ENCODE data around the gene INSYN2B.

The INSYN2B gene

DNA sequence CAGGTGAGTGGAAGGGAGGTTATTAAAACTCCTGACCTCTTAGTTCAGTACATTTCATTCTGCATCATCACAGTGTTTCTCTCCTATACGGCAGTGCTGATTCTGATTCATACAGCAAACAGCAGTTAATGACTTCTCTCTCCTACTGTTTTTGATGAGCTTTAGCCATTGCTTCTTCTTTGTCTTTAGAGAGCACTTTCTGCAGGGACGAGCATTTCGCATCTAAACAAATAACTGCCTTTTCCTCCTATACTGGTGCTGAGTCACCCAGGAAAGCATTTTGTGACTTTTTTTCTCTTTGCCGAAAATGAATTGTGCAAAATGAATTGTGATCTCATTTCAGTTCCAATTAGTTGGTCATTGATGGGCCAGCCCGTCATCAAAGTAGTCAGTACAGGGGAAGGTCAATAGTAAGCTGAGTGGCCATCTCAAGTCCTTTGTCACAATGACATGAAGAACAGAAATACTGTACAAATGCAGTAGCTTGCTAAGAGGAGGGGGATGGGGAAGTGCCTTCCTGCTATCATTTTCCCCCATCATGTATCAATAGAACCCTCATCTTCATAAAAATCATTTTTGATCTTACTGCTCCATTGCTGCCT, 98.5 kb downstream of the INSYN2B start:
- no peaks in the 10 kb centered on the region for H3K9me3 ChIP-seq (ENCODE audit: insufficient read depth, low read length)
- H2AFZ ChIP-seq (ENCODE audit: low read depth, low read length, severe bottlenecking), result no peak overlapping the region
- H3F3A ChIP-seq (ENCODE audit: insufficient read depth), result no peaks in the 10 kb centered on the region
- no peaks in the 10 kb centered on the region for H3K9me2 ChIP-seq (replicated peaks; ENCODE audit: insufficient read depth, low read length)
- H3K36me3 ChIP-seq (ENCODE audit: low read length), result no peaks in the 10 kb centered on the region
- no peak overlapping the region for H3K27ac ChIP-seq (ENCODE audit: low read depth, low read length)
- H3K27me3 ChIP-seq (ENCODE audit: low read length), result no peaks in the 10 kb centered on the region
- H3K79me2 ChIP-seq (ENCODE audit: insufficient read depth, low read length), result no peaks in the 10 kb centered on the region
- no peak overlapping the region for H3K9ac ChIP-seq (ENCODE audit: low read length)
- H3K4me2 ChIP-seq (ENCODE audit: low read depth, low read length, poor library complexity, severe bottlenecking), result no peak overlapping the region
- no peak overlapping the region for H3K4me3 ChIP-seq (ENCODE audit: insufficient read depth, low read length, poor library complexity, severe bottlenecking)
- no peaks in the 10 kb centered on the region for H4K20me1 ChIP-seq (ENCODE audit: low read depth, low read length)
- no peak for TF ChIP-seq EZH2phosphoT487 (conservative IDR thresholded peaks at IDR 0.05; ENCODE audit: low read length)
- TF ChIP-seq, protein P1, sequence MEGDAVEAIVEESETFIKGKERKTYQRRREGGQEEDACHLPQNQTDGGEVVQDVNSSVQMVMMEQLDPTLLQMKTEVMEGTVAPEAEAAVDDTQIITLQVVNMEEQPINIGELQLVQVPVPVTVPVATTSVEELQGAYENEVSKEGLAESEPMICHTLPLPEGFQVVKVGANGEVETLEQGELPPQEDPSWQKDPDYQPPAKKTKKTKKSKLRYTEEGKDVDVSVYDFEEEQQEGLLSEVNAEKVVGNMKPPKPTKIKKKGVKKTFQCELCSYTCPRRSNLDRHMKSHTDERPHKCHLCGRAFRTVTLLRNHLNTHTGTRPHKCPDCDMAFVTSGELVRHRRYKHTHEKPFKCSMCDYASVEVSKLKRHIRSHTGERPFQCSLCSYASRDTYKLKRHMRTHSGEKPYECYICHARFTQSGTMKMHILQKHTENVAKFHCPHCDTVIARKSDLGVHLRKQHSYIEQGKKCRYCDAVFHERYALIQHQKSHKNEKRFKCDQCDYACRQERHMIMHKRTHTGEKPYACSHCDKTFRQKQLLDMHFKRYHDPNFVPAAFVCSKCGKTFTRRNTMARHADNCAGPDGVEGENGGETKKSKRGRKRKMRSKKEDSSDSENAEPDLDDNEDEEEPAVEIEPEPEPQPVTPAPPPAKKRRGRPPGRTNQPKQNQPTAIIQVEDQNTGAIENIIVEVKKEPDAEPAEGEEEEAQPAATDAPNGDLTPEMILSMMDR (IDR thresholded peaks at IDR 0.05; ENCODE audit: insufficient read depth, low read length, poor library complexity, severe bottlenecking), result no peak

DNA sequence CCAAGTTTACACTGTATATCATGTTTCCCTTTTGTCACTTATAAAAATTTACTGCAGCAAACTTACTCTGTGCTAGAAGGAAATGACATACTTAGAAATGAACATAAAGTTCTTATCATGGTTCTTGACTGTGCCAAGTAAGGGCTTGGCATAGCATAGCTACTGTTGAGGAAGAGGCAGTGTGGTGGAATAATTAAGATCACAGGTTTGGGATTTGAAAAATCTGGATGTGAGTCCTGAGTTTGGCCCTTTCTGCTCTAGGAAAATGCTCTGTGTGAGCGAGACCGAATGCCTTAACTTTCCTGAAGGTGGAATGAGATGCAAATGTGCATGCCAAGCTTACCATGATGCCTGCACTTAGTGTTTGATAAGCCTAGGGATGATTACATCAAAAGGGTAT, 99.5 kb downstream of the INSYN2B start:
- Histone ChIP-seq H3K9me3 (ENCODE audit: insufficient read depth, low read length) (no peaks in the 10 kb centered on the region), H3K36me3 (ENCODE audit: low read length) (no peaks in the 10 kb centered on the region), H3K27me3 (ENCODE audit: low read length) (no peaks in the 10 kb centered on the region), H3K9me2 (replicated peaks; ENCODE audit: insufficient read depth, low read length) (no peaks in the 10 kb centered on the region), H3K27ac (ENCODE audit: low read depth, low read length) (no peak overlapping the region), H3K79me2 (ENCODE audit: insufficient read depth, low read length) (no peaks in the 10 kb centered on the region), H3F3A (ENCODE audit: insufficient read depth) (no peaks in the 10 kb centered on the region), H3K4me2 (ENCODE audit: low read depth, low read length, poor library complexity, severe bottlenecking) (no peak overlapping the region), H2AFZ (ENCODE audit: low read depth, low read length, severe bottlenecking) (no peak overlapping the region), H4K20me1 (ENCODE audit: low read depth, low read length) (no peaks in the 10 kb centered on the region), H3K9ac (ENCODE audit: low read length) (no peak overlapping the region), H3K4me3 (ENCODE audit: insufficient read depth, low read length, poor library complexity, severe bottlenecking) (no peak overlapping the region)
- no peak for TF ChIP-seq EZH2phosphoT487 (conservative IDR thresholded peaks at IDR 0.05; ENCODE audit: low read length)
- TF ChIP-seq, protein P1 (IDR thresholded peaks at IDR 0.05; ENCODE audit: insufficient read depth, low read length, poor library complexity, severe bottlenecking), result no peak

DNA sequence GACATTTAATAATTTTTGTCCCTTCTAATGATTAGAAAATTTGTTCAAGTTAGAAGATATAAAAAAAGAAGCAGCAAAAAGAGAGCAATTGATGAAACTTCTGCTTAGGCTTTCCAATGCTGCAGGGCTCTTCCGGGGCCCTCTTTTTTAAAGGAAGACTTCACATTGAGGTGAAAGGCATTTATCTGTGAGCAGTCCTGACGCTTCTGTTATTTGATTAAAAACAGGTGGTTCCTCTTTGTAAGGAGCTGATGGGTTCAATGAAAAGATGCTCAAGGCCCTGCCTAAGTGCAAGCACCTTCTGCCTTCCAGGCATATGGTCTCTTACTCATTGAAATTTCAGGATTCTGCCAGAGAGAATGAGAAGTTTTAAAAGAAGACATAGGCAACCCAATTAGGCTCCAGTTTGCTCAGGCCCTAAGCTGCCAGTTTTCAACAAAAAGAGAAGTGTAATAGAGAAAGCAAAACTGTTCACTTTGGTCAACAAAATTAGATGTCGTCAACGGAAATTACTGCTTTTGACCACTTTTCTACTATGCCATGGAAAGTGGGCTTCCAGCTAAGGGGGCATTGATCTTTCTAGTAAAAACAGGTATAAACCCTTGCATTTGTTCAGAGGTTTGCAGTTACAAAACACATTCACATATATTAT, 100.2 kb downstream of the INSYN2B start:
- Histone ChIP-seq H4K20me1 (ENCODE audit: low read depth, low read length) (no peaks in the 10 kb centered on the region), H3K79me2 (ENCODE audit: insufficient read depth, low read length) (no peaks in the 10 kb centered on the region), H3K9me3 (ENCODE audit: insufficient read depth, low read length) (no peaks in the 10 kb centered on the region), H3K36me3 (ENCODE audit: low read length) (no peaks in the 10 kb centered on the region), H3K27me3 (ENCODE audit: low read length) (no peaks in the 10 kb centered on the region), H3K4me3 (ENCODE audit: insufficient read depth, low read length, poor library complexity, severe bottlenecking) (no peak overlapping the region), H3K9ac (ENCODE audit: low read length) (no peak overlapping the region), H3F3A (ENCODE audit: insufficient read depth) (no peaks in the 10 kb centered on the region), H3K9me2 (replicated peaks; ENCODE audit: insufficient read depth, low read length) (no peaks in the 10 kb centered on the region), H3K4me2 (ENCODE audit: low read depth, low read length, poor library complexity, severe bottlenecking) (no peak overlapping the region), H3K27ac (ENCODE audit: low read depth, low read length) (no peak overlapping the region), H2AFZ (ENCODE audit: low read depth, low read length, severe bottlenecking) (no peak overlapping the region)
- TF ChIP-seq EZH2phosphoT487 (conservative IDR thresholded peaks at IDR 0.05; ENCODE audit: low read length), result no peak
- TF ChIP-seq, protein P1 (IDR thresholded peaks at IDR 0.05; ENCODE audit: insufficient read depth, low read length, poor library complexity, severe bottlenecking), result no peak
